GM23248 (cell line): ENCODE results near the gene CASZ1.

Experiments
- EZH2 ChIP-seq: fragments of 200-600 bp; sonication (generic); IDR thresholded peaks from 2 replicates; pipeline ENCODE4 v1.6.1; 2018; ENCODE audit warnings: antibody characterized with exemption, mild to moderate bottlenecking; ENCODE audit not compliant: insufficient read depth, poor library complexity, severe bottlenecking
- EZH2phosphoT487 ChIP-seq: fragments of 200-600 bp; sonication (generic); IDR thresholded peaks from 2 replicates; pipeline ENCODE4 v1.6.1; 2018; ENCODE audit warnings: antibody characterized with exemption, moderate library complexity, mild to moderate bottlenecking, low read depth; ENCODE audit not compliant: insufficient read depth

GRCh38 chr1:10682449-10683309, 113.8 kb downstream of the CASZ1 start:
- TF ChIP-seq EZH2phosphoT487 = no peak
- no peak for TF ChIP-seq EZH2
